K562 (cell line): Measurements from ENCODE around the gene HVCN1. TPM values are rescaled to one million over a fixed set of nuclear protein-coding genes. Genes with fewer than 3 reads are reported as not detected.

ENCODE experiments used
- CHD4 ChIP-seq: fragments of 200-600 bp; sonication (generic); IDR thresholded peaks from 3 replicates; pipeline ENCODE4 v1.6.1; 2012; ENCODE audit warnings: low read depth, mild to moderate bottlenecking, mixed read lengths, low read length, inconsistent platforms; ENCODE audit not compliant: insufficient read depth, insufficient replicate concordance, poor library complexity, severe bottlenecking
- EHMT2 ChIP-seq: fragments of 450-650 bp; IDR thresholded peaks from 2 replicates; pipeline ENCODE4 v1.6.1; 2018; ENCODE audit warnings: antibody characterized with exemption
- FOXP1 ChIP-seq: sonication (generic); formaldehyde crosslinking; IDR thresholded peaks from 2 replicates; pipeline ENCODE4 v1.8.0; 2022; ENCODE audit warnings: mild to moderate bottlenecking, missing genetic modification reagents
- GABPB1 ChIP-seq: sonication (generic); formaldehyde crosslinking; IDR thresholded peaks from 2 replicates; pipeline ENCODE4 v1.8.0; 2022; ENCODE audit warnings: mild to moderate bottlenecking, missing genetic modification reagents
- GATAD2A ChIP-seq: fragments of 450-650 bp; IDR thresholded peaks from 2 replicates; pipeline ENCODE4 v1.6.1; 2017
- HOMEZ ChIP-seq: fragments of 250-450 bp; sonication (Bioruptor Pico); IDR thresholded peaks from 2 replicates; pipeline ENCODE4 v1.4.0; 2020; ENCODE audit warnings: mild to moderate bottlenecking, moderate library complexity
- KDM4B ChIP-seq, 2 experiments: fragments of 450-650 bp in 1 of 2; sonication (generic) in 1 of 2; IDR thresholded peaks; 2 replicates each; pipeline ENCODE4 v1.6.1; 2016 to 2017; ENCODE audit warnings: borderline replicate concordance in 2 of 2, antibody characterized with exemption in 1 of 2, low read depth in 1 of 2, mild to moderate bottlenecking in 1 of 2
- KHSRP ChIP-seq: fragments of 450-650 bp; IDR thresholded peaks from 2 replicates; pipeline ENCODE4 v1.6.1; 2017
- KLF1 ChIP-seq: fragments of 450-650 bp; IDR thresholded peaks from 2 replicates; pipeline ENCODE4 v1.6.1; 2016; ENCODE audit warnings: missing genetic modification characterization, missing compliant biosample characterization
- MEF2A ChIP-seq: IDR thresholded peaks from 2 replicates; pipeline ENCODE4 v1.6.1; 2011; ENCODE audit warnings: low read depth, mild to moderate bottlenecking, low read length, moderate library complexity; ENCODE audit not compliant: control insufficient read depth
- POLR2AphosphoS2 ChIP-seq: IDR thresholded peaks from 2 replicates; pipeline ENCODE4 v1.6.1; 2012; ENCODE audit warnings: low read length, improper control_type of control experiment
- TCF15 ChIP-seq: fragments of 250-450 bp; sonication (Bioruptor Pico); IDR thresholded peaks from 2 replicates; pipeline ENCODE4 v1.8.0; 2022; ENCODE audit warnings: moderate library complexity, mild to moderate bottlenecking, inconsistent platforms
- ZNF316 ChIP-seq: fragments of 450-650 bp; IDR thresholded peaks from 2 replicates; pipeline ENCODE4 v1.6.1; 2016
- ZNF318 ChIP-seq, 2 experiments: fragments of 450-650 bp; IDR thresholded peaks; 2 replicates each; pipeline ENCODE4 v1.6.1; 2016; ENCODE audit warnings: mild to moderate bottlenecking in 2 of 2, borderline replicate concordance in 1 of 2, low read depth in 1 of 2, moderate library complexity in 1 of 2
- ZNF589 ChIP-seq: fragments of 200-800 bp; sonication (Bioruptor generic); IDR thresholded peaks from 2 replicates; pipeline ENCODE4 v1.6.1; 2016; ENCODE audit warnings: low read depth, missing genetic modification characterization, missing compliant biosample characterization
- polyA plus RNA-seq, 8 experiments: library from polyadenylated mRNA; depleted of rRNA in 4 of 8; stranded (reverse) in 5 of 8; unstranded in 3 of 8; fragments of >200 nt; fragmentation: Nextera tagmentation in 2 of 8; fragmentation: Illumina TruSeq in 1 of 8; extraction: Ambion mirVana in 2 of 8; extraction: Trizol in 1 of 8; gene quantifications; 2 replicates each; pipeline versions ENCODE4 v1.2.1 to v1.2.3, GENCODE V29; 2011 to 2014; ENCODE audit warnings: inconsistent platforms in 1 of 8, missing spikeins in 1 of 8
- total RNA-seq, 7 experiments: library from RNA; depleted of rRNA in 6 of 7; stranded (reverse); fragments of >200 nt in 6 of 7; fragmentation: Illumina TruSeq in 2 of 7; extraction: Trizol in 2 of 7; gene quantifications; 2 replicates each; pipeline versions ENCODE4 v1.2.1 to v1.2.3, GENCODE V29; 2011 to 2021; ENCODE audit warnings: low replicate concordance in 1 of 7

HVCN1 gene
- total and polyA plus RNA-seq, 9 of the 15 experiments (the other 6 are each of a cell fraction or from before 2014, with no cell fraction given), result 0.21 to 1.4 (median 0.74) TPM

- TF ChIP-seq TCF15 (no peak), ZNF318 (IDR thresholded peaks at IDR 0.05; ENCODE audit: borderline replicate concordance in 1 of 2, low read depth in 1 of 2) (0 out of 4 replicates have a peak, but pooled peaks of 1 of the 2 experiments have one; percentile 32), POLR2AphosphoS2 (no peak), FOXP1 (0 out of 2 replicates have a peak, but pooled peaks have one; percentile 53), ZNF589 (CRISPR knock-in tag) (no peak; the same call in 1 of the 2 replicates), ZNF316 (peak; percentile 91), GABPB1 (CRISPR knock-in tag) (peak; percentile 64; the same call in 1 of the 2 replicates), EHMT2 (0 out of 2 replicates have a peak, but pooled peaks have one; percentile 68), KLF1 (tag) (0 out of 2 replicates have a peak, but pooled peaks have one; percentile 52), MEF2A (no peak), KDM4B (IDR thresholded peaks at IDR 0.05; ENCODE audit: borderline replicate concordance in 2 of 2, low read depth in 1 of 2) (peak in 1 of 2 experiments; percentile 51; a peak in 1 of 4 replicates), CHD4 (no peak), HOMEZ (CRISPR knock-in tag) (peak; percentile 74; the same call in 1 of the 2 replicates), KHSRP (no peak), GATAD2A (peak; percentile 64; the same call in 1 of the 2 replicates)
These were observed 9.4 kb upstream of the HVCN1 start (continued) for GRCh38 chr12:110698171-110698902.
